Activated T-helper 9 cell treated with anti-CD3 and anti-CD28 coated beads, Interleukin-2, amount 50 U/mL, for 16 hours (primary cell): ENCODE measurements around the gene TBC1D22A.
"Not testable (repeated sequence)": the region's sequence is repeated elsewhere in the genome, so short reads cannot be mapped to it uniquely, and the experiment has no call there.

Experiments used
- DNase-seq: peaks from one replicate; pipeline ENCODE4 v3.0.0-alpha.2; 2020; ENCODE audit warnings: low read depth

TBC1D22A gene

GRCh38 chr22:47102081-47102480, 339.6 kb downstream of the TBC1D22A start:
- no peak for DNase-seq

- no peak for DNase-seq
Measured at GRCh38 chr22:47102648-47103047, 340.2 kb downstream of the TBC1D22A start.

GRCh38 chr22:47105085-47105484, 342.6 kb downstream of the TBC1D22A start:
- DNase-seq: no peak

GRCh38 chr22:47106806-47107205, 344.4 kb downstream of the TBC1D22A start:
- no peak for DNase-seq

- DNase-seq: no peak
Measured at GRCh38 chr22:47107431-47107830, 345.0 kb downstream of the TBC1D22A start.

- no peak for DNase-seq
Measured at GRCh38 chr22:47110817-47111443, 348.5 kb downstream of the TBC1D22A start.

GRCh38 chr22:47111626-47112581, 349.5 kb downstream of the TBC1D22A start:
- no peak for DNase-seq

GRCh38 chr22:47112582-47112965, 350.1 kb downstream of the TBC1D22A start:
- no peak for DNase-seq

- DNase-seq: no peak
Measured at GRCh38 chr22:47112994-47113852, 350.8 kb downstream of the TBC1D22A start.

- no peak for DNase-seq
Measured at GRCh38 chr22:47113853-47114415, 351.5 kb downstream of the TBC1D22A start.

- no peak for DNase-seq
Measured at GRCh38 chr22:47114813-47115517, 352.5 kb downstream of the TBC1D22A start.

GRCh38 chr22:47115518-47115890, 353.1 kb downstream of the TBC1D22A start:
- DNase-seq: no peak

GRCh38 chr22:47115921-47116320, 353.5 kb downstream of the TBC1D22A start:
- DNase-seq: no peak

- DNase-seq: no peak
Measured at GRCh38 chr22:47116426-47117341, 354.2 kb downstream of the TBC1D22A start.

GRCh38 chr22:47117442-47117841, 355.0 kb downstream of the TBC1D22A start:
- DNase-seq: not testable (repeated sequence)

GRCh38 chr22:47119181-47119580, 356.7 kb downstream of the TBC1D22A start:
- DNase-seq: no peak

- DNase-seq: no peak
Measured at GRCh38 chr22:47120399-47120798, 357.9 kb downstream of the TBC1D22A start.

GRCh38 chr22:47121791-47122190, 359.3 kb downstream of the TBC1D22A start:
- no peak for DNase-seq

GRCh38 chr22:47122441-47123000, 360.1 kb downstream of the TBC1D22A start:
- DNase-seq: no peak
